ENCODE results near the gene MPZL2. TPM values are rescaled to one million over a fixed set of nuclear protein-coding genes. Genes with fewer than 3 reads are reported as not detected.

The MPZL2 gene
- total RNA-seq, 4 donors from 2014 or later: 59.5 to 86.5 (median 75.0) TPM

- TF ChIP-seq POLR2AphosphoS5 (IDR thresholded peaks at IDR 0.05) (no peak), EP300 (IDR thresholded peaks at IDR 0.05; ENCODE audit: low read depth) (no peak), POLR2A (IDR thresholded peaks at IDR 0.05) (no peak)
- TF ChIP-seq, protein P1, sequence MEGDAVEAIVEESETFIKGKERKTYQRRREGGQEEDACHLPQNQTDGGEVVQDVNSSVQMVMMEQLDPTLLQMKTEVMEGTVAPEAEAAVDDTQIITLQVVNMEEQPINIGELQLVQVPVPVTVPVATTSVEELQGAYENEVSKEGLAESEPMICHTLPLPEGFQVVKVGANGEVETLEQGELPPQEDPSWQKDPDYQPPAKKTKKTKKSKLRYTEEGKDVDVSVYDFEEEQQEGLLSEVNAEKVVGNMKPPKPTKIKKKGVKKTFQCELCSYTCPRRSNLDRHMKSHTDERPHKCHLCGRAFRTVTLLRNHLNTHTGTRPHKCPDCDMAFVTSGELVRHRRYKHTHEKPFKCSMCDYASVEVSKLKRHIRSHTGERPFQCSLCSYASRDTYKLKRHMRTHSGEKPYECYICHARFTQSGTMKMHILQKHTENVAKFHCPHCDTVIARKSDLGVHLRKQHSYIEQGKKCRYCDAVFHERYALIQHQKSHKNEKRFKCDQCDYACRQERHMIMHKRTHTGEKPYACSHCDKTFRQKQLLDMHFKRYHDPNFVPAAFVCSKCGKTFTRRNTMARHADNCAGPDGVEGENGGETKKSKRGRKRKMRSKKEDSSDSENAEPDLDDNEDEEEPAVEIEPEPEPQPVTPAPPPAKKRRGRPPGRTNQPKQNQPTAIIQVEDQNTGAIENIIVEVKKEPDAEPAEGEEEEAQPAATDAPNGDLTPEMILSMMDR (IDR thresholded peaks at IDR 0.05): no peak
- H3K9me3 ChIP-seq: no peaks in the 10 kb centered on the region
- H3K4me3 ChIP-seq: no peak overlapping the region
- no peak for DNase-seq
- peak overlapping the region; percentile 14 to 65 (median 24) for H3K27ac ChIP-seq
- WGBS, 2 donors (ENCODE audit: low coverage in 1 of 2): 14 to 22% methylated on average over 1 of the region's 1 CpG
- H3K27me3 ChIP-seq: no peaks in the 10 kb centered on the region
- intact Hi-C loops (cut with DNase I; ENCODE audit: low total_unique reads): no loop called here
- in situ Hi-C loops (cut with MboI; ENCODE audit: low pct_ligation_motif_present in 1 of 4, low pct_unique_long_range_greater_than_20kb in 1 of 4, low sequenced_read_pairs in 3 of 4): loop anchor here in 1 of 4 donors (10.0 kb wide), 1 partner anchor 78 kb away; no protein-coding TSS in a partner anchor
- no peaks in the 10 kb centered on the region for H3K36me3 ChIP-seq
- H3K4me1 ChIP-seq: peaks cover 9 to 54% (median 24%) of the 10 kb centered on the region in 4 donors
These were observed 57.6 kb downstream of the MPZL2 start for GRCh38 chr11:118206391-118207031.

DNA sequence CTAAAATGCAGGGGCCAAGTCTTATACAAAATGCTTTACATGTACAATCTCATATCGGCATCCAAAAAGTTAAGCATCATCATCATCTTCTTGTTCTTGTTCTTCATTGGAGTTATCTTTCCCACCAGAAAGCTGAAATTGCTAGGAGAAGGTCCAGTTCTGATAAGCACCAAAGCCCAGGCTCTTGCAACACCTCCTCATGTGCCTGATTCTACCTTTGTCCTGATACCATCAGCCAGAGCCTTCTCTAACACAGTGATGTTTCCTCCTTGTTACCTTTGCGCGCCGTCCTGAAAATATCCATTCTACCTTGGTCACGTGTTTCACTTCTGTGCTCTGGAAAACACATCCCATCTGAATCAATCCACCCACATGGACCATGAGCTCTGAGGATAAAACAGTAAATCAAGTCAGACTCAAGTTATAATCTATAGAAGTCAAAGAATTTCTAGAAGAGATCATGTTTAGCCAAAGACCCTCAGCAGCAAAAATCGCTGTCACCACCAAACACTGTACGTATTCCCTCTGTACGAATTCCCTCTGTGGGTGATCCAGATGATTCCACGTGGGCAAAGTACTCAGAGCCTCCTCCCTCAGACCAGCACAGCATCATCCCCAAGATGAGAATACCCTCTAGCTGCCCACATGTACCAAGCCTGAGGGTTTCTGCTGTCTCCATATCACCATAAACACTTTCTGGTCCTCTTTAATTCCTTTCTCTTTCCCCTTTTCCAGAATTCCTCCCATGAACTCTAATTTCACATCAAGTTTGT, 58.3 kb downstream of the MPZL2 start:
- Histone ChIP-seq H3K9me3 (no peaks in the 10 kb centered on the region), H3K27ac (peak overlapping the region; percentile 14 to 65 (median 24)), H3K4me3 (no peak overlapping the region), H3K4me1 (peaks cover 7 to 47% (median 20%) of the 10 kb centered on the region in 4 donors), H3K27me3 (no peaks in the 10 kb centered on the region), H3K36me3 (no peaks in the 10 kb centered on the region)
- WGBS, 2 donors (ENCODE audit: low coverage in 1 of 2): 87 to 93% methylated on average over 8 to 9 of the region's 9 CpGs
- intact Hi-C loops (cut with DNase I; ENCODE audit: low total_unique reads) (no loop called here), in situ Hi-C loops (cut with MboI; ENCODE audit: low pct_ligation_motif_present in 1 of 4, low pct_unique_long_range_greater_than_20kb in 1 of 4, low sequenced_read_pairs in 3 of 4) (loop anchor here in 1 of 4 donors (10.0 kb wide), 1 partner anchor 79 kb away; no protein-coding TSS in a partner anchor)
- TF ChIP-seq POLR2A (IDR thresholded peaks at IDR 0.05) (no peak), POLR2AphosphoS5 (IDR thresholded peaks at IDR 0.05) (no peak)
- no peak for DNase-seq

Small RNA genes within 50 kb of the gene (small RNA-seq; reads per million reads assigned to genes)
- gene HSPE1P18: 0 reads per million in 4 donors

Other genes starting within 250 kb of the MPZL2 start
- gene TMPRSS4, start 187.2 kb downstream of the MPZL2 start, total RNA-seq: 100 to 1,000 TPM; 224 to 423 (median 248) TPM
- gene SMIM35, start 177.3 kb downstream of the MPZL2 start, total RNA-seq: not detected
- gene SCN4B, start 111.5 kb downstream of the MPZL2 start, total RNA-seq: 1 to 10 TPM in 1 of 4 donors, under 1 TPM in 2, not detected in 1; 0.41 to 1.1 (median 0.75) TPM
- gene SCN2B, start 87.7 kb downstream of the MPZL2 start, total RNA-seq: under 1 TPM in 2 of 4 donors, not detected in 2; 0.14 to 0.37 TPM
- 10 to 100 TPM in 2 of 4 donors, 1 to 10 TPM in 2; 3.2 to 15.1 (median 8.0) TPM for gene JAML, start 39.3 kb downstream of the MPZL2 start, total RNA-seq
- gene MPZL3, start 11.9 kb downstream of the MPZL2 start, total RNA-seq: 10 to 100 TPM in 2 of 4 donors, 1 to 10 TPM in 2; 2.4 to 15.2 (median 8.2) TPM
- 1 to 10 TPM in 3 of 4 donors, under 1 TPM in 1; 0.80 to 7.1 (median 5.3) TPM for gene CD3E, start 40.4 kb upstream of the MPZL2 start, total RNA-seq
- 10 to 100 TPM in 2 of 4 donors, 1 to 10 TPM in 1, not detected in 1; 3.5 to 19.2 (median 15.3) TPM for gene CD3D, start 78.4 kb upstream of the MPZL2 start, total RNA-seq
- 1 to 10 TPM in 3 of 4 donors, not detected in 1; 2.2 to 5.4 (median 2.2) TPM for gene CD3G, start 80.0 kb upstream of the MPZL2 start, total RNA-seq
- 10 to 100 TPM; 42.3 to 54.3 (median 49.2) TPM for gene UBE4A, start 95.3 kb upstream of the MPZL2 start, total RNA-seq
- gene ATP5MG, start 137.3 kb upstream of the MPZL2 start, total RNA-seq: 10 to 100 TPM in 3 of 4 donors, 1 to 10 TPM in 1; 3.8 to 74.2 (median 46.9) TPM
- gene KMT2A, start 172.2 kb upstream of the MPZL2 start, total RNA-seq: 100 to 1,000 TPM in 1 of 4 donors, 10 to 100 TPM in 3; 51.1 to 120 (median 75.5) TPM

Measured in transverse colon (tissue), 4 donors.